Pancreas (tissue), 10 donors: ENCODE measurements around the gene RAI1. TPM values are rescaled to one million over a fixed set of nuclear protein-coding genes. Genes with fewer than 3 reads are reported as not detected.

Source experiments
- ATAC-seq, 4 donors: fragments of 200-7000 bp; cut with Tn5 transposase; one replicate each; pipeline versions ENCODE4 v1.8.0 to v1.9.1; 2020; ENCODE audit warnings: mild to moderate bottlenecking in 4 of 4, moderate library complexity in 4 of 4
- DNase-seq, 6 donors: peaks; one replicate each; pipeline ENCODE4 v3.0.0-alpha.2; 2020
- FAIRE-seq: peaks from 2 replicates; lab custom pipeline; 2012; peaks lifted over from hg19 to GRCh38; lab: Jason Lieb, UNC
- H3K27ac ChIP-seq, 4 donors: fragments of 200-600 bp; sonication (generic); 1 replicate in 3 of 4; 2 replicates in 1 of 4; pipeline versions ENCODE4 v1.5.0 to v1.8.0; 2020
- H3K27me3 ChIP-seq, 4 donors: fragments of 200-600 bp; one replicate each; pipeline ENCODE4 v1.8.0; 2021
- H3K36me3 ChIP-seq, 3 donors: fragments of 200-600 bp; sonication (generic) in 1 of 3; one replicate each; pipeline versions ENCODE4 v1.5.0 to v1.8.0; 2020 to 2021
- H3K4me1 ChIP-seq, 3 donors: fragments of 200-600 bp; one replicate each; pipeline ENCODE4 v1.8.0; 2021
- H3K4me3 ChIP-seq, 4 donors: fragments of 200-600 bp; sonication (generic) in 2 of 4; one replicate each; pipeline versions ENCODE4 v1.5.0 to v1.8.0; 2020 to 2021
- H3K9me3 ChIP-seq, 4 donors: fragments of 200-600 bp; one replicate each; pipeline ENCODE4 v1.8.0; 2021
- CTCF ChIP-seq, 4 donors: fragments of 200-600 bp; sonication (generic) in 3 of 4; IDR thresholded peaks; one replicate each; pipeline versions ENCODE4 v1.5.0 to v1.8.0; 2021; ENCODE audit warnings: antibody characterized with exemption in 4 of 4
- WGBS, 2 donors: extraction: QIAGEN DNeasy Blood & Tissue Kit; methylation state at CpG; one replicate each; pipeline ENCODE4 v1.1.7; 2013; 5-methylcytosine and 5-hydroxymethylcytosine counted together
- intact Hi-C, 3 donors: fragments of 100-400 bp; cut with DNase I; formaldehyde crosslinking; loops; one replicate each; pipeline versions ENCODE4 v1.11.1 to v1.14.2; 2022
- polyA plus RNA-seq, 2 donors: library from polyadenylated mRNA; stranded (reverse); fragments of 200-250 nt; gene quantifications; one replicate each; pipeline ENCODE4 v1.2.3, GENCODE V29; 2013
- total RNA-seq, 6 donors: library from RNA; stranded (reverse); fragmentation: NEBNext Ultra II Directional in 4 of 6; extraction: Animal tissue kit (Norgen Biotek cat#: 25700) in 4 of 6; gene quantifications; one replicate each; pipeline versions ENCODE4 v1.2.1 to v1.2.4, GENCODE V29; 2021 to 2023
- donor health status: healthy with polysubstance abuse.
- donor health status: DM: no; HTN: no; CAD: no; lungs with moderate emphysema.
- donor health status: DM: no; HTN: no; CAD: no.
- donor health status: control.
- donor health status: control.
- donor health status: Bipolar disorder and iron deficiency.
- donor health status: DM: yes; HTN: yes; CAD: no.
- donor health status: DM: no; HTN: no; CAD: no.
- donor health status: DM: no; HTN: no; CAD: no.
- donor health status: DM: yes; HTN: yes; CAD: no.

RAI1 gene
- total and polyA plus RNA-seq, 8 donors = 12.1 to 23.9 (median 16.7) TPM

GRCh38 chr17:17790637-17791464 lies 109.6 kb downstream of the RAI1 start:
- no peak for TF ChIP-seq CTCF (IDR thresholded peaks at IDR 0.05)
- H3K27me3 ChIP-seq = no peaks in the 10 kb centered on the region
- ATAC-seq (no peak), DNase-seq (no peak), FAIRE-seq (no peak)
- H3K4me3 ChIP-seq = no peak overlapping the region
- H3K9me3 ChIP-seq = no peaks in the 10 kb centered on the region
- 85 to 88% methylated on average over 24 to 26 of the region's 26 CpGs for WGBS, 2 donors
- intact Hi-C loops = loop anchor here in 1 of 3 donors (10.0 kb wide), 1 partner anchor 116 kb away; no protein-coding TSS in a partner anchor
- H3K27ac ChIP-seq = no peak overlapping the region
- peaks cover 3 to 13% (median 12%) of the 10 kb centered on the region in 3 donors for H3K4me1 ChIP-seq
- H3K36me3 ChIP-seq = peaks cover 0 to 20% (median 4%) of the 10 kb centered on the region in 3 donors

GRCh38 chr17:17792037-17792550 lies 110.8 kb downstream of the RAI1 start:
- ATAC-seq = peak in 3 of 4 donors; percentile 6 to 22 (median 10)
- intact Hi-C loops = loop anchor here in 1 of 3 donors (10.0 kb wide), 1 partner anchor 117 kb away; no protein-coding TSS in a partner anchor
- Histone ChIP-seq H3K27me3 (no peaks in the 10 kb centered on the region), H3K4me3 (no peak overlapping the region), H3K4me1 (peaks cover 0 to under 1% (median 0%) of the 10 kb centered on the region in 3 donors), H3K36me3 (peaks cover 0 to 30% (median 4%) of the 10 kb centered on the region in 3 donors), H3K27ac (no peak overlapping the region), H3K9me3 (no peaks in the 10 kb centered on the region)
- 62 to 64% methylated on average over 18 of the region's 18 CpGs for WGBS, 2 donors
- DNase-seq = no peak
- FAIRE-seq = no peak
- TF ChIP-seq CTCF (IDR thresholded peaks at IDR 0.05) = no peak

GRCh38 chr17:17792551-17793377 lies 111.5 kb downstream of the RAI1 start:
- Histone ChIP-seq H3K27me3 (no peaks in the 10 kb centered on the region), H3K27ac (peak overlapping the region in 1 of 4 donors; percentile 17), H3K36me3 (peaks cover 0 to 30% (median 4%) of the 10 kb centered on the region in 3 donors), H3K9me3 (no peaks in the 10 kb centered on the region), H3K4me3 (no peak overlapping the region), H3K4me1 (no peaks in the 10 kb centered on the region)
- FAIRE-seq (no peak), ATAC-seq (peak in 3 of 4 donors; percentile 55 to 68 (median 63)), DNase-seq (peak in 2 of 6 donors; percentile 34 to 69)
- 58 to 61% methylated on average over 34 to 38 of the region's 38 CpGs for WGBS, 2 donors
- TF ChIP-seq CTCF (IDR thresholded peaks at IDR 0.05) = no peak
- intact Hi-C loops = loop anchor here in 1 of 3 donors (10.0 kb wide), 1 partner anchor 118 kb away; no protein-coding TSS in a partner anchor

- no peak for TF ChIP-seq CTCF (IDR thresholded peaks at IDR 0.05)
- Histone ChIP-seq H3K36me3 (peaks cover 0 to 30% (median 7%) of the 10 kb centered on the region in 3 donors), H3K4me3 (no peak overlapping the region), H3K27me3 (no peaks in the 10 kb centered on the region), H3K4me1 (no peaks in the 10 kb centered on the region), H3K9me3 (no peaks in the 10 kb centered on the region), H3K27ac (peak overlapping the region in 1 of 4 donors; percentile 17)
- ATAC-seq (no peak), FAIRE-seq (no peak), DNase-seq (peak in 1 of 6 donors; percentile 66)
- WGBS, 2 donors = 91 to 93% methylated on average over 30 of the region's 30 CpGs
- intact Hi-C loops = loop anchor here in 1 of 3 donors (10.0 kb wide), 1 partner anchor 119 kb away; no protein-coding TSS in a partner anchor
Measured at GRCh38 chr17:17793378-17794214, 112.3 kb downstream of the RAI1 start.
